HepG2 (cell line): Measurements from ENCODE around the gene ARFGAP1. TPM values are rescaled to one million over a fixed set of nuclear protein-coding genes. Genes with fewer than 3 reads are reported as not detected.
A peak's percentile ranks its signal among the peaks of the same experiment; 100 is the strongest.

ENCODE experiments used
- CBX5 ChIP-seq: sonication (generic); formaldehyde crosslinking; IDR thresholded peaks from 2 replicates; pipeline ENCODE4 v1.4.0; 2020; ENCODE audit warnings: missing genetic modification reagents, borderline replicate concordance
- DR1 ChIP-seq: sonication (generic); formaldehyde crosslinking; IDR thresholded peaks from 2 replicates; pipeline ENCODE4 v1.8.0; 2021; ENCODE audit warnings: mild to moderate bottlenecking, missing genetic modification reagents, inconsistent platforms
- EEA1 ChIP-seq: sonication (generic); formaldehyde crosslinking; IDR thresholded peaks from 2 replicates; pipeline ENCODE4 v1.5.1; 2020; ENCODE audit warnings: mild to moderate bottlenecking, missing genetic modification reagents, borderline replicate concordance
- FOXK2 ChIP-seq: fragments of 450-650 bp; IDR thresholded peaks from 2 replicates; pipeline ENCODE4 v1.6.1; 2016
- JUND ChIP-seq: sonication (generic); formaldehyde crosslinking; IDR thresholded peaks from 2 replicates; pipeline ENCODE4 v1.8.0; 2022; ENCODE audit warnings: mild to moderate bottlenecking, missing genetic modification reagents
- MXD3 ChIP-seq: IDR thresholded peaks from 2 replicates; pipeline ENCODE4 v1.6.1; 2016; ENCODE audit warnings: mild to moderate bottlenecking, missing biosample characterization, missing genetic modification reagents
- RERE ChIP-seq: IDR thresholded peaks from 2 replicates; pipeline ENCODE4 v1.6.1; 2016; ENCODE audit warnings: low read depth, missing genetic modification reagents, missing compliant biosample characterization
- SOX6 ChIP-seq, 2 experiments: fragments of 450-650 bp in 1 of 2; sonication (generic) in 1 of 2; formaldehyde crosslinking in 1 of 2; IDR thresholded peaks; 2 replicates each; pipeline versions ENCODE4 v1.4.0 to v1.6.1; 2017 to 2020; ENCODE audit warnings: antibody characterized with exemption in 1 of 2, mild to moderate bottlenecking in 1 of 2, missing genetic modification reagents in 1 of 2
- ZFP36L2 ChIP-seq: sonication (generic); formaldehyde crosslinking; IDR thresholded peaks from 2 replicates; pipeline ENCODE4 v1.4.0; 2020; ENCODE audit warnings: missing genetic modification reagents
- ZNF180 ChIP-seq: sonication (generic); formaldehyde crosslinking; IDR thresholded peaks from 2 replicates; pipeline ENCODE4 v1.4.0; 2020; ENCODE audit warnings: low read depth, missing genetic modification reagents, borderline replicate concordance
- ZNF264 ChIP-seq: sonication (generic); formaldehyde crosslinking; IDR thresholded peaks from 2 replicates; pipeline ENCODE4 v1.4.0; 2020; ENCODE audit warnings: missing genetic modification reagents
- ZNF296 ChIP-seq: sonication (generic); formaldehyde crosslinking; conservative IDR thresholded peaks from 2 replicates; pipeline ENCODE4 v1.5.0; 2020; ENCODE audit warnings: mild to moderate bottlenecking, missing genetic modification reagents
- ZNF644 ChIP-seq: IDR thresholded peaks from 2 replicates; pipeline ENCODE4 v1.6.1; 2016; ENCODE audit warnings: low read depth
- ZSCAN12 ChIP-seq: sonication (generic); formaldehyde crosslinking; IDR thresholded peaks from 2 replicates; pipeline ENCODE4 v1.9.0; 2021; ENCODE audit warnings: mild to moderate bottlenecking, missing genetic modification reagents
- polyA plus RNA-seq, 8 experiments: library from polyadenylated mRNA; depleted of rRNA in 3 of 8; stranded (reverse) in 7 of 8; unstranded in 1 of 8; fragments of >200 nt; fragmentation: Illumina TruSeq in 4 of 8; extraction: Trizol in 4 of 8; gene quantifications; 2 replicates each; pipeline versions ENCODE4 v1.2.1 to v1.2.3, GENCODE V29; 2011 to 2016; ENCODE audit warnings: low read depth in 4 of 8, missing spikeins in 1 of 8, mixed read lengths in 1 of 8; ENCODE audit not compliant: insufficient read depth in 1 of 8
- total RNA-seq, 5 experiments: library from RNA; depleted of rRNA; stranded (reverse); fragments of >200 nt; fragmentation: Illumina TruSeq; extraction: Trizol; gene quantifications; 2 replicates each; pipeline ENCODE4 v1.2.3, GENCODE V29; 2016; ENCODE audit warnings: low read depth in 1 of 5
- TF ChIP-seq, protein P1 (sequence below): sonication (generic); formaldehyde crosslinking; IDR thresholded peaks from 2 replicates; pipeline ENCODE4 v1.4.0; 2020; ENCODE audit warnings: mild to moderate bottlenecking, missing genetic modification reagents, borderline replicate concordance
- TF ChIP-seq, protein P2 (sequence below): sonication (generic); formaldehyde crosslinking; IDR thresholded peaks from 2 replicates; pipeline ENCODE4 v1.4.0; 2020; ENCODE audit warnings: missing genetic modification reagents; ENCODE audit errors: not compliant biosample characterization
- TF ChIP-seq, protein P3 (sequence below): sonication (generic); formaldehyde crosslinking; IDR thresholded peaks from 2 replicates; pipeline ENCODE4 v1.5.0; 2020; ENCODE audit warnings: mild to moderate bottlenecking, low read depth, missing genetic modification reagents, borderline replicate concordance

The ARFGAP1 gene
- total and polyA plus RNA-seq, 2 of the 13 experiments (the other 11 are each of a cell fraction or from before 2014, with no cell fraction given): 132 TPM

GRCh38 chr20:63290677-63291472, 18.3 kb downstream of the ARFGAP1 start (continued):
- TF ChIP-seq ZNF180 (CRISPR knock-in tag) (0 out of 2 replicates have a peak, but pooled peaks have one; percentile 60), ZFP36L2 (CRISPR knock-in tag) (no peak), FOXK2 (no peak), ZSCAN12 (CRISPR knock-in tag) (peak; percentile 45; the same call in 1 of the 2 replicates), ZNF264 (CRISPR knock-in tag) (no peak), ZNF296 (CRISPR knock-in tag) (peak; percentile 67; the same call in 1 of the 2 replicates), DR1 (peak; percentile 81), ZNF644 (CRISPR knock-in tag) (no peak), CBX5 (CRISPR knock-in tag) (no peak), RERE (no peak), SOX6 (IDR thresholded peaks at IDR 0.05) (no peak), SOX6 (CRISPR knock-in tag; IDR thresholded peaks at IDR 0.05) (peak; percentile 58), JUND (CRISPR knock-in tag) (no peak; the same call in 1 of the 2 replicates), EEA1 (peak; percentile 25; the same call in 1 of the 2 replicates), MXD3 (no peak)
- TF ChIP-seq, protein P1, sequence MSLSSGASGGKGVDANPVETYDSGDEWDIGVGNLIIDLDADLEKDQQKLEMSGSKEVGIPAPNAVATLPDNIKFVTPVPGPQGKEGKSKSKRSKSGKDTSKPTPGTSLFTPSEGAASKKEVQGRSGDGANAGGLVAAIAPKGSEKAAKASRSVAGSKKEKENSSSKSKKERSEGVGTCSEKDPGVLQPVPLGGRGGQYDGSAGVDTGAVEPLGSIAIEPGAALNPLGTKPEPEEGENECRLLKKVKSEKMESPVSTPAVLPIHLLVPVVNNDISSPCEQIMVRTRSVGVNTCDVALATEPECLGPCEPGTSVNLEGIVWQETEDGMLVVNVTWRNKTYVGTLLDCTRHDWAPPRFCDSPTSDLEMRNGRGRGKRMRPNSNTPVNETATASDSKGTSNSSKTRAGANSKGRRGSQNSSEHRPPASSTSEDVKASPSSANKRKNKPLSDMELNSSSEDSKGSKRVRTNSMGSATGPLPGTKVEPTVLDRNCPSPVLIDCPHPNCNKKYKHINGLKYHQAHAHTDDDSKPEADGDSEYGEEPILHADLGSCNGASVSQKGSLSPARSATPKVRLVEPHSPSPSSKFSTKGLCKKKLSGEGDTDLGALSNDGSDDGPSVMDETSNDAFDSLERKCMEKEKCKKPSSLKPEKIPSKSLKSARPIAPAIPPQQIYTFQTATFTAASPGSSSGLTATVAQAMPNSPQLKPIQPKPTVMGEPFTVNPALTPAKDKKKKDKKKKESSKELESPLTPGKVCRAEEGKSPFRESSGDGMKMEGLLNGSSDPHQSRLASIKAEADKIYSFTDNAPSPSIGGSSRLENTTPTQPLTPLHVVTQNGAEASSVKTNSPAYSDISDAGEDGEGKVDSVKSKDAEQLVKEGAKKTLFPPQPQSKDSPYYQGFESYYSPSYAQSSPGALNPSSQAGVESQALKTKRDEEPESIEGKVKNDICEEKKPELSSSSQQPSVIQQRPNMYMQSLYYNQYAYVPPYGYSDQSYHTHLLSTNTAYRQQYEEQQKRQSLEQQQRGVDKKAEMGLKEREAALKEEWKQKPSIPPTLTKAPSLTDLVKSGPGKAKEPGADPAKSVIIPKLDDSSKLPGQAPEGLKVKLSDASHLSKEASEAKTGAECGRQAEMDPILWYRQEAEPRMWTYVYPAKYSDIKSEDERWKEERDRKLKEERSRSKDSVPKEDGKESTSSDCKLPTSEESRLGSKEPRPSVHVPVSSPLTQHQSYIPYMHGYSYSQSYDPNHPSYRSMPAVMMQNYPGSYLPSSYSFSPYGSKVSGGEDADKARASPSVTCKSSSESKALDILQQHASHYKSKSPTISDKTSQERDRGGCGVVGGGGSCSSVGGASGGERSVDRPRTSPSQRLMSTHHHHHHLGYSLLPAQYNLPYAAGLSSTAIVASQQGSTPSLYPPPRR (CRISPR knock-in tag): no peak; the same call in 1 of the 2 replicates
- TF ChIP-seq, protein P2, sequence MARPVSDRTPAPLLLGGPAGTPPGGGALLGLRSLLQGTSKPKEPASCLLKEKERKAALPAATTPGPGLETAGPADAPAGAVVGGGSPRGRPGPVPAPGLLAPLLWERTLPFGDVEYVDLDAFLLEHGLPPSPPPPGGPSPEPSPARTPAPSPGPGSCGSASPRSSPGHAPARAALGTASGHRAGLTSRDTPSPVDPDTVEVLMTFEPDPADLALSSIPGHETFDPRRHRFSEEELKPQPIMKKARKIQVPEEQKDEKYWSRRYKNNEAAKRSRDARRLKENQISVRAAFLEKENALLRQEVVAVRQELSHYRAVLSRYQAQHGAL (CRISPR knock-in tag): no peak
- TF ChIP-seq, protein P3, sequence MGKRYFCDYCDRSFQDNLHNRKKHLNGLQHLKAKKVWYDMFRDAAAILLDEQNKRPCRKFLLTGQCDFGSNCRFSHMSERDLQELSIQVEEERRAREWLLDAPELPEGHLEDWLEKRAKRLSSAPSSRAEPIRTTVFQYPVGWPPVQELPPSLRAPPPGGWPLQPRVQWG (CRISPR knock-in tag): no peak
